H1 (cell line): ENCODE data around the gene UBAP1. TPM values are rescaled to one million over a fixed set of nuclear protein-coding genes. Genes with fewer than 3 reads are reported as not detected.

Experiments used
- CTCF ChIA-PET: fragments of 300-600 bp; sonication (Branson Sonifier 250); formaldehyde crosslinking; loops from one replicate; lab custom pipeline; 2021; ENCODE audit not compliant: partially characterized antibody; lab: Charles Lee
- POLR2A ChIA-PET: fragments of 300-600 bp; sonication (Branson Sonifier 250); formaldehyde crosslinking; loops from one replicate; lab custom pipeline; 2021; ENCODE audit warnings: inconsistent platforms; ENCODE audit not compliant: partially characterized antibody; lab: Charles Lee
- DNase-seq, 2 experiments: peaks; one replicate each; pipeline versions ENCODE4 v3.0.0 to v3.0.0-alpha.2; 2010 to 2022; ENCODE audit warnings: low spot score in 2 of 2, low read depth in 1 of 2, mixed read lengths in 1 of 2
- FAIRE-seq: peaks from 2 replicates; lab custom pipeline; 2011; peaks lifted over from hg19 to GRCh38; lab: Jason Lieb, UNC
- H2AFZ ChIP-seq: 2 replicates; pipeline ENCODE4 v1.8.1; 2012; ENCODE audit warnings: low read length, inconsistent platforms
- H2AK5ac ChIP-seq: 2 replicates; pipeline ENCODE4 v1.6.1; 2013; ENCODE audit warnings: low read depth, low read length
- H2BK120ac ChIP-seq: replicated peaks from 2 replicates; pipeline ENCODE3; 2013; ENCODE audit warnings: low read depth, low read length, inconsistent platforms
- H2BK12ac ChIP-seq: 2 replicates; pipeline ENCODE4 v1.6.1; 2013; ENCODE audit warnings: low read depth, low read length
- H2BK15ac ChIP-seq: 2 replicates; pipeline ENCODE4 v1.6.1; 2013; ENCODE audit warnings: low read length
- H2BK20ac ChIP-seq: 2 replicates; pipeline ENCODE4 v1.6.1; 2013; ENCODE audit warnings: low read length
- H2BK5ac ChIP-seq: 2 replicates; pipeline ENCODE4 v1.6.1; 2013; ENCODE audit warnings: low read depth, low read length
- H3K14ac ChIP-seq: 2 replicates; pipeline ENCODE4 v1.6.1; 2013; ENCODE audit warnings: inconsistent platforms; ENCODE audit not compliant: insufficient read length
- H3K18ac ChIP-seq: 2 replicates; pipeline ENCODE4 v1.6.1; 2013; ENCODE audit warnings: low read length; ENCODE audit errors: extremely low read depth
- H3K23ac ChIP-seq: 2 replicates; pipeline ENCODE4 v1.6.1; 2013; ENCODE audit warnings: inconsistent platforms; ENCODE audit not compliant: insufficient read length
- H3K23me2 ChIP-seq: 2 replicates; pipeline ENCODE4 v1.6.1; 2013; ENCODE audit warnings: low read depth, low read length
- H3K27ac ChIP-seq: 2 replicates; pipeline ENCODE4 v1.6.1; 2011; ENCODE audit warnings: low read depth, low read length, inconsistent platforms
- H3K27me3 ChIP-seq, 4 experiments: replicated peaks in 1 of 4; 1 replicate in 1 of 4; 2 replicates in 3 of 4; pipeline versions ENCODE4 v1.6.1 to v1.8.1; 2011 to 2013; ENCODE audit warnings: low read length in 3 of 4, mild to moderate bottlenecking in 3 of 4, inconsistent platforms in 2 of 4, mixed read lengths in 2 of 4, moderate library complexity in 1 of 4; ENCODE audit not compliant: control insufficient read depth in 3 of 4, insufficient read depth in 3 of 4; ENCODE audit errors: extremely low read depth in 1 of 4
- H3K36me3 ChIP-seq, 4 experiments: 2 replicates each; pipeline versions ENCODE4 v1.6.1 to v1.8.1; 2011 to 2013; ENCODE audit warnings: mild to moderate bottlenecking in 4 of 4, low read length in 3 of 4, moderate library complexity in 2 of 4, control low read depth in 1 of 4, inconsistent platforms in 1 of 4; ENCODE audit not compliant: insufficient read depth in 4 of 4, control insufficient read depth in 2 of 4
- H3K4ac ChIP-seq: replicated peaks from 2 replicates; pipeline ENCODE3; 2013; ENCODE audit warnings: low read length, low read depth, mixed read lengths, inconsistent platforms; ENCODE audit not compliant: insufficient read length
- H3K4me1 ChIP-seq, 4 experiments: replicated peaks in 1 of 4; 1 replicate in 1 of 4; 2 replicates in 3 of 4; pipeline versions ENCODE4 v1.6.1 to v1.8.1; 2011 to 2013; ENCODE audit warnings: low read length in 3 of 4, inconsistent platforms in 2 of 4, mixed read lengths in 1 of 4; ENCODE audit not compliant: insufficient read depth in 4 of 4, control insufficient read depth in 3 of 4
- H3K4me2 ChIP-seq, 2 experiments: 2 replicates each; pipeline versions ENCODE4 v1.6.1 to v1.8.1; 2011 to 2013; ENCODE audit warnings: low read depth in 2 of 2, low read length in 2 of 2, control low read depth in 1 of 2, inconsistent platforms in 1 of 2, mild to moderate bottlenecking in 1 of 2; ENCODE audit not compliant: insufficient read depth in 1 of 2
- H3K4me3 ChIP-seq, 4 experiments: fragments of 200-600, 300-600 bp in 1 of 4; sonication (generic), shearing (Covaris generic), sonication (Bioruptor Twin) in 1 of 4; 2 replicates each; pipeline versions ENCODE4 v1.5.1 to v1.8.1; 2011 to 2016; ENCODE audit warnings: low read length in 4 of 4, low read depth in 3 of 4, control low read depth in 2 of 4, inconsistent platforms in 2 of 4, mild to moderate bottlenecking in 2 of 4, mixed read lengths in 1 of 4, moderate library complexity in 1 of 4; ENCODE audit not compliant: insufficient read depth in 2 of 4; ENCODE audit errors: extremely low read depth in 1 of 4
- H3K56ac ChIP-seq: replicated peaks from 2 replicates; pipeline ENCODE3; 2013; ENCODE audit warnings: low read depth, mild to moderate bottlenecking, mixed read lengths, low read length, inconsistent platforms; ENCODE audit not compliant: insufficient read length
- H3K79me1 ChIP-seq: 2 replicates; pipeline ENCODE4 v1.6.1; 2013; ENCODE audit warnings: low read depth, low read length, control low read depth
- H3K79me2 ChIP-seq, 2 experiments: 2 replicates each; pipeline versions ENCODE4 v1.6.1 to v1.8.1; 2012 to 2013; ENCODE audit warnings: low read length in 2 of 2, mild to moderate bottlenecking in 2 of 2, inconsistent platforms in 1 of 2; ENCODE audit not compliant: insufficient read depth in 2 of 2, control insufficient read depth in 1 of 2
- H3K9ac ChIP-seq, 4 experiments: replicated peaks in 1 of 4; 1 replicate in 1 of 4; 2 replicates in 3 of 4; pipeline versions ENCODE4 v1.6.1 to v1.8.1; 2011 to 2013; ENCODE audit warnings: low read depth in 3 of 4, low read length in 3 of 4, control low read depth in 2 of 4, mild to moderate bottlenecking in 2 of 4, moderate library complexity in 2 of 4, inconsistent platforms in 1 of 4; ENCODE audit errors: extremely low read depth in 1 of 4
- H3K9me3 ChIP-seq, 2 experiments: 2 replicates each; pipeline versions ENCODE4 v1.6.1 to v1.8.1; 2012 to 2013; ENCODE audit warnings: mild to moderate bottlenecking in 2 of 2, moderate library complexity in 2 of 2, control low read depth in 1 of 2, inconsistent platforms in 1 of 2, low read depth in 1 of 2, low read length in 1 of 2, mixed read lengths in 1 of 2; ENCODE audit not compliant: insufficient read depth in 2 of 2
- H4K20me1 ChIP-seq, 2 experiments: replicated peaks in 1 of 2; 2 replicates each; pipeline versions ENCODE3 to v1.8.1; 2011 to 2013; ENCODE audit warnings: inconsistent platforms in 2 of 2, low read length in 2 of 2, mild to moderate bottlenecking in 1 of 2; ENCODE audit not compliant: insufficient read depth in 2 of 2, control insufficient read depth in 1 of 2
- H4K5ac ChIP-seq: 2 replicates; pipeline ENCODE4 v1.6.1; 2013; ENCODE audit warnings: low read length, low read depth, mixed read lengths, inconsistent platforms; ENCODE audit not compliant: insufficient read length
- H4K8ac ChIP-seq: 2 replicates; pipeline ENCODE4 v1.8.0; 2013; ENCODE audit warnings: mild to moderate bottlenecking, moderate library complexity, low read length, inconsistent platforms; ENCODE audit not compliant: insufficient read depth; ENCODE audit errors: extremely low read depth
- H4K91ac ChIP-seq: replicated peaks from 2 replicates; pipeline ENCODE3; 2013; ENCODE audit warnings: low read length, mixed read lengths, inconsistent platforms; ENCODE audit not compliant: insufficient read length
- ATF2 ChIP-seq: IDR thresholded peaks from 2 replicates; pipeline ENCODE4 v1.6.1; 2012; ENCODE audit warnings: low read length, inconsistent platforms
- BCL11A ChIP-seq, 2 experiments: IDR thresholded peaks; one replicate each; pipeline ENCODE4 v1.6.1; 2011; ENCODE audit warnings: low read depth in 2 of 2, low read length in 2 of 2, mild to moderate bottlenecking in 2 of 2
- CBX5 ChIP-seq: fragments of 300-800, 300-1000 bp; sonication (generic); IDR thresholded peaks from 2 replicates; pipeline ENCODE4 v1.7.1; 2016; ENCODE audit warnings: antibody characterized with exemption, low read length, low read depth
- CEBPB ChIP-seq: IDR thresholded peaks from 2 replicates; pipeline ENCODE4 v1.6.1; 2012; ENCODE audit warnings: low read depth, low read length
- RNF2 ChIP-seq: fragments of 200-900, 300-1000 bp; sonication (generic); IDR thresholded peaks from 2 replicates; pipeline ENCODE4 v1.7.1; 2016; ENCODE audit warnings: borderline replicate concordance, low read depth, mild to moderate bottlenecking, antibody characterized with exemption, low read length; ENCODE audit not compliant: poor library complexity, severe bottlenecking; ENCODE audit errors: missing control alignments
- SIRT6 ChIP-seq: IDR thresholded peaks from one replicate; pipeline ENCODE4 v1.7.1; 2012; ENCODE audit warnings: low read length, inconsistent platforms
- WGBS, 2 experiments: shearing (Covaris generic) in 1 of 2; methylation state at CpG; one replicate each; pipeline versions ENCODE4 v1.1.6 to v1.1.7; 2013 to 2015; ENCODE audit warnings: low lambda C conversion rate in 2 of 2, mixed read lengths in 2 of 2, inconsistent platforms in 1 of 2, low coverage in 1 of 2, missing lambda C conversion rate in 1 of 2; ENCODE audit not compliant: insufficient replicate concordance in 2 of 2, insufficient coverage in 1 of 2, insufficient read length in 1 of 2; ENCODE audit errors: extremely low coverage in 1 of 2, missing lambda C conversion rate in 1 of 2; 5-methylcytosine and 5-hydroxymethylcytosine counted together
- polyA plus RNA-seq, 7 experiments: library from polyadenylated mRNA; depleted of rRNA in 3 of 7; stranded (reverse) in 5 of 7; unstranded in 2 of 7; fragments of >200 nt in 5 of 7; fragments of 200-250 nt in 2 of 7; gene quantifications; 1 replicate in 5 of 7; 2 replicates in 1 of 7; 4 replicates in 1 of 7; pipeline versions ENCODE4 v1.2.1 to v1.2.3, GENCODE V29; 2011 to 2013; ENCODE audit warnings: missing spikeins in 2 of 7, mixed read lengths in 2 of 7
- total RNA-seq: library from RNA; stranded (reverse); fragmentation: NEBNext Ultra II Directional; extraction: Animal tissue kit (Norgen Biotek cat#: 25700); gene quantifications from 2 replicates; pipeline ENCODE4 v1.2.1, GENCODE V29; 2021

The UBAP1 gene
- total and polyA plus RNA-seq, 2 of the 8 experiments (the other 6 are each of a cell fraction or from before 2014, with no cell fraction given): 31.3 to 31.4 TPM

DNA sequence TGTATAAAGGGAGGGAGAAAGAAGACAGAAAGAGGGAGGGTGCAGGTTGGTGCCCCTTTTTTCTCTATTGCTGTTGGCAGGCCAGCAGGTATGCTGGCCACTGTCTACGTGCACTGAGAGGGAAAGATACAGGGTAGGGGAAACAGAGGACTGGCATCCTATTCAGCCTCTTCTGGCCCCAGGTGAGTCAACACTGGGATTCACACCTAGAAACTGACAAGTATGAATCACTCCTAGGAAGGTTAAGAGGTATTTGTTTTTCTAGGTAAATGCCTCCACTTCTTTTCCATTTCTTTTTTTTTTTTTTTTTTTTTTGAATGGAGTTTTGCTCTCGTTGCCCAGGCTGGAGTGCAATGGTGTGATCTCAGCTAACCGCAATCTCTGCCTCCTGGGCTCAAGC is 2.8 kb upstream of the UBAP1 start:
- Histone ChIP-seq H3K9ac (no peak overlapping the region), H4K8ac (no peak overlapping the region), H4K5ac (no peak overlapping the region), H3K36me3 (no peaks in the 10 kb centered on the region), H3K79me1 (no peaks in the 10 kb centered on the region), H3K4me3 (no peak overlapping the region), H3K18ac (no peak overlapping the region), H2BK120ac (no peak overlapping the region), H3K9me3 (no peaks in the 10 kb centered on the region), H2BK15ac (no peak overlapping the region), H2BK12ac (no peak overlapping the region), H4K91ac (no peak overlapping the region), H3K4ac (no peak overlapping the region), H4K20me1 (no peaks in the 10 kb centered on the region), H3K14ac (no peak overlapping the region), H3K27ac (no peak overlapping the region), H2AK5ac (no peak overlapping the region), H3K23me2 (peaks cover 5% of the 10 kb centered on the region), H3K56ac (no peak overlapping the region), H3K4me2 (no peak overlapping the region), H2BK20ac (no peak overlapping the region), H2AFZ (no peak overlapping the region), H2BK5ac (no peak overlapping the region), H3K4me1 (no peaks in the 10 kb centered on the region; a peak in 1 of 7 replicates), H3K27me3 (no peaks in the 10 kb centered on the region), H3K79me2 (peaks cover 0 to 19% of the 10 kb centered on the region in 2 experiments; a peak in 2 of 4 replicates), H3K23ac (no peak overlapping the region)
- ChIA-PET CTCF (interaction anchor here (1.7 to 3.8 kb wide), 3 partner anchors 16 to 76 kb away, joined by 3 to 16 read pairs (median 10); no protein-coding TSS in a partner anchor), POLR2A (interaction anchor here (0.6 kb wide), 1 partner anchor 12 kb away, joined by 3 read pairs; no protein-coding TSS in a partner anchor)
- 96% methylated on average over 2 of the region's 3 CpGs; no CpG with 5 or more reads in 1 of the 2 experiments for WGBS, 2 experiments
- no peak for FAIRE-seq
- TF ChIP-seq SIRT6: no peak
- no peak for TF ChIP-seq CBX5
- TF ChIP-seq CEBPB: no peak
- no peak for TF ChIP-seq BCL11A (IDR thresholded peaks at IDR 0.05; ENCODE audit: low read depth in 2 of 2, low read length in 2 of 2)
- no peak for TF ChIP-seq ATF2
- no peak for TF ChIP-seq RNF2
- no peak for DNase-seq
